Measurements from ENCODE around the gene RHOH.

- TF ChIP-seq KDM5A (IDR thresholded peaks at IDR 0.05) (no peak), MAX (IDR thresholded peaks at IDR 0.05) (no peak), REST (IDR thresholded peaks at IDR 0.05) (no peak), CBX2 (IDR thresholded peaks at IDR 0.05; ENCODE audit: borderline replicate concordance, low read depth) (no peak)
These were observed 5.1 kb downstream of the RHOH start for GRCh38 chr4:40201898-40202297.

Data from A549 (cell line).